ENCODE measurements around the gene CCL27.
A peak's percentile ranks its signal among the peaks of the same experiment; 100 is the strongest.
"Not testable (repeated sequence)": the region's sequence is repeated elsewhere in the genome, so short reads cannot be mapped to it uniquely, and the experiment has no call there.

The CCL27 gene

GRCh38 chr9:34648673-34649072 lies 13.8 kb downstream of the CCL27 start:
- DNase-seq = no peak

GRCh38 chr9:34647651-34648050 lies 14.8 kb downstream of the CCL27 start:
- no peak for DNase-seq

GRCh38 chr9:34647084-34647403 lies 15.4 kb downstream of the CCL27 start:
- DNase-seq = no peak

- peak; percentile 80 for DNase-seq
Measured at GRCh38 chr9:34646211-34647083, 16.0 kb downstream of the CCL27 start, which contains the start of gene GALT. Gene GALT, plus strand, starts transcription at chr9:34646675. Its CDS starts 30 bp downstream, at chr9:34646705.

- no peak for DNase-seq
Measured at GRCh38 chr9:34644766-34645314, 17.6 kb downstream of the CCL27 start.

GRCh38 chr9:34642679-34643078 lies 19.8 kb downstream of the CCL27 start:
- DNase-seq = no peak

- DNase-seq = not testable (repeated sequence)
Measured at GRCh38 chr9:34639322-34639721, 23.1 kb downstream of the CCL27 start.

- DNase-seq = no peak
Measured at GRCh38 chr9:34638138-34638445, 24.4 kb downstream of the CCL27 start.

GRCh38 chr9:34637356-34638137 lies 24.9 kb downstream of the CCL27 start, which contains the start of gene SIGMAR1:
Gene SIGMAR1, minus strand, starts transcription at chr9:34637787. Its CDS starts 90 bp downstream, at chr9:34637697.
- DNase-seq = peak; percentile 84

GRCh38 chr9:34636791-34637355 lies 25.6 kb downstream of the CCL27 start:
- no peak for DNase-seq

GRCh38 chr9:34635556-34635955 lies 26.9 kb downstream of the CCL27 start:
- no peak for DNase-seq

- no peak for DNase-seq
Measured at GRCh38 chr9:34634551-34635248, 27.8 kb downstream of the CCL27 start.

GRCh38 chr9:34633851-34634550 lies 28.5 kb downstream of the CCL27 start:
- DNase-seq = peak; percentile 80

- DNase-seq = no peak
Measured at GRCh38 chr9:34633166-34633565, 29.3 kb downstream of the CCL27 start.

GRCh38 chr9:34630402-34631154 lies 31.9 kb downstream of the CCL27 start:
- DNase-seq = no peak

- DNase-seq = no peak
Measured at GRCh38 chr9:34629491-34629808, 33.0 kb downstream of the CCL27 start.

- DNase-seq = no peak
Measured at GRCh38 chr9:34628656-34629490, 33.6 kb downstream of the CCL27 start, which contains the start of gene ARID3C. Gene ARID3C, minus strand, starts transcription at chr9:34629066. Its CDS starts 1,052 bp downstream, at chr9:34628014.

GRCh38 chr9:34627716-34628655 lies 34.5 kb downstream of the CCL27 start:
- DNase-seq = no peak

- DNase-seq = no peak
Measured at GRCh38 chr9:34625186-34625486, 37.3 kb downstream of the CCL27 start.

Measured in kidney glomerular epithelial cell (primary cell).